ENCODE measurements around the gene ZNF616.
"Not testable (repeated sequence)": the region's sequence is repeated elsewhere in the genome, so short reads cannot be mapped to it uniquely, and the experiment has no call there.

The ZNF616 gene

DNA sequence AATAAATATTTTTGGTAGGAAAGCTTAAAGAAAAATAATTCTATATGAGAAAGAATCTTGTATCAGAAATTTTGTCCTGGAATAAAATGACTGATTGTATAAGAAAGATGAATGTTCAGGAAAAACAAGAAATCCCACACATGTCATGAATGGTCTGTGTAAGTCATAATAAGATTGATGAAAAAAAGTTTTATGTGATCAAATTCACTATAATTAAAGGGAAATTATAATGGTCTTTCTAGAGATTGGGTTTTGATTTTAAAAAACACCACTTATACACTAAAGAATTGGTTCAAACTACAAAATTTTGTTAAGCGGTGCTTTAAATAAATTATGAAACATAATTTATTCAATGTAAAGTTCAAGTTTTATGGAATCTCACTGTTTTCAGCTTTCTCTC is 37.0 kb downstream of the ZNF616 start:
- DNase-seq: no peak

DNA sequence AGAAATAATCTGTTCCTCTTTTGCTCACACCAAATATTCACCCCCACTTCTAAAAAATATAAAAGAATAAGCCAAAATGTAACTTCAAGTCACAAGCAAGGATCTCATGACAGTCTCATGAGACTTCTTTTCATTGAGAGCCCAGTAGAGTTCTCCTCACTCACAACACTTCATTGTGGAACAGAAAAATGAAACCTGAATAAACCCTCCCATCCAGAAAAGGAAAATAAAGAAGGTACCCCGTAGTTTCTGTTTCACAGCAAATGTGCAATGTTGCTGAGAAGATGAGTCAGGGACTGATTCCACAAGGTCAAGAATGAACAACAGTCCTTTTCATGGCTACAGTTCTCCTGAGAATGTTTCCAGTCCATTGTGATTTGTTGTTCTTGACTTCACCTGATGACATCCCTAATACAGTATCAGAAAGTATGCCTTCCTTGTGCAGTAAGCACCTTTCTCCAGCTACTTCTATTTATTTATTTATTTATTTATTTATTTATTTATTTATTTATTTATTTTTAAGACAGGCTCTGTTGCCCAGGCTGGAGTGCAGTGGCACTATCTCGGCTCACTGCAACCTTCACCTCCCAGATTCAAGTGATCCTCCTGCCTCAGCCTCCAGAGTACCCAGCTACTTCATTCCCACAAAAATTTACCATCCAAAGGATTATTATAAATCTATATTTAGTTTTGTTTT is 37.7 kb downstream of the ZNF616 start:
- DNase-seq: no peak

DNA sequence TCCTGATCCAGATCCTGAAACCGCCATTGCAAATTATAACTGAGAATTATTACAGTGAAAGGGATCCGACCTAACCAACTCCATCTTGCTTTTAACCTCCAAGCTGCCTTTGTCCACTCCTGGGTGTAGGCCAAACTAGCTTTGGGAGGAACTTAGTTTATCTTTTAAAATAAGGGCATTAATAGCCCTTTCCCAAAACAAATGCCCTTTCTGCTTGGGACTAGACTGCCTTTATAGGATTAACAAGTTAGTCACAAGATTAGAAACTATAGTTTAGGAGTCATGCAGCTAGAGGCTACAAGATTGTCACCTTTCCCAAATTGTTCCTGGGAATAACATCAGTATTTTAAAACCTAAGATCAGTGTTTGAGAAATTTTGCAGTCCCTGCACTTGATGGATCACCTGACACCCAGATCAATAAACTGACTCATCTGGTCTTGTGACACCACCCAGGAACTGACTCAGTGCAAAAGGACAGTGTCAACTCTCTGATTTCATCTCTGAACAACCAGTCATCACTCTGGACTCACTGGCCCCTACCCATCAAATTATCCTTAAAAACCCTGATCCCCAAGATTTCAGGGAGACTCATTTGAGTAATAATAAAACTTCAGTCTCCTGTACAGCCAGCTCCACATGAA is 40.1 kb downstream of the ZNF616 start:
- DNase-seq: no peak

DNA sequence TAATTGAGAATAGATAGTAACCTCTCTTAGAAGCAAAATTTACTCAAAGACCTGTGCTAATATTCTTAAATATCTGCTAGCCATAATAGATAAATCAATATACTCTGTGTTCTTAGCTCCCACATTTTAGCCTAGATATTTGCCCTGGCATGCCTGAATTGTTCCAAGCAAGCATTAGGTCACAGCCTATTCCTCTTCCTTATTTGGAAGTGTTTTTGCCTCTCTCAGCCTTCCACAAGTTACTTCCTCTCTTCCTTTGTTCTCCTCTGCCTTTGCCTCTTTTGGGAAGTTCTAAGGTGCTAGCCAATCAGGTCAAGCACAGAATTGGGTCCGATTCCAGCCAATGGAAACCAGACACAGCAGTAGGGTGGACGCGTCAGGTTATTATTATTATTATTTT is 43.3 kb downstream of the ZNF616 start:
- not testable (repeated sequence) for DNase-seq

DNA sequence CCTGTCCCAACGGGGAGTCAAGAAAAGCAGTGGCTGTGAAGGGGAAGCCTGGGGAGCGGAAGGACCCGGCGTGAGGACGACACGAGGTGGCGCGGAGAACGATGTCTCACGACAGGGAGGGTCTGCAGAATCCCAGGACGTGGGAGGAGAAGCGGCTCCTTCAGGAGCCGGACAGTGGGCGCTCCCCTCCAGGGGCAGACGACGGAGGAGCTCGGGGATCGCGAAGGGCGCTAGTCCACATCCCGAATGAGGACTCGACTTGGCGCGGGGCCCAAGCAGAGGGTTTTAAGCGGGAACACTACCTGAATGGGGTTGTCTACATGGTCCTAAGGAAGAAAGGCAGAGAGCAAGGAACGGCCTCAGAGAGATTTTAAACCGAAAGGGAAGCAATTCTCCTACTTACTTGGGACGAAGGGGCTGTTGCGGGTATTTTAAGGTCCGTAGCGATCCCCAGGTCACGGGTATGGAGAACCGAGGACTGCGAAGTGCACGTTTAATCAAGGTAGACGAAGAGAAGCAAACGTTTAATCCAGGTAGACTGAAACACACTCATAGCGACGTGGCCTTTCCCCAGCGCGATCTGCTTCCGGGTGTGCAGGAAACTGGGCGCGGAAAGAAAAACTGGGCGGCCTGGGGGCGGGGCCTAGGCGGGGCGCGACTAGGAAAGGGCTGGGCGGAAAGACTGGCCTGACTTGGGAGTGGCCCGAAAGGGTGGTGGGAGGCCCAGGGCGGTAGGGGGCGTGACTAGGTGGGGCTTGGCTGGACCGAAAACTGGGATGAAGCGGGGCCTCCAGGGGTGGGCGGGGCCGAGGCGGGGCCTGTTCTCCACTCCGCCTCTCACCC is 44.3 kb downstream of the ZNF616 start, which contains the start of gene ZNF841:
ZNF841 (minus strand) TSS at position 594 of the 843 bp plus-strand sequence. CDS start 10,964 bp downstream, outside the sequence.
- DNase-seq: peak; percentile 88 to 89

DNA sequence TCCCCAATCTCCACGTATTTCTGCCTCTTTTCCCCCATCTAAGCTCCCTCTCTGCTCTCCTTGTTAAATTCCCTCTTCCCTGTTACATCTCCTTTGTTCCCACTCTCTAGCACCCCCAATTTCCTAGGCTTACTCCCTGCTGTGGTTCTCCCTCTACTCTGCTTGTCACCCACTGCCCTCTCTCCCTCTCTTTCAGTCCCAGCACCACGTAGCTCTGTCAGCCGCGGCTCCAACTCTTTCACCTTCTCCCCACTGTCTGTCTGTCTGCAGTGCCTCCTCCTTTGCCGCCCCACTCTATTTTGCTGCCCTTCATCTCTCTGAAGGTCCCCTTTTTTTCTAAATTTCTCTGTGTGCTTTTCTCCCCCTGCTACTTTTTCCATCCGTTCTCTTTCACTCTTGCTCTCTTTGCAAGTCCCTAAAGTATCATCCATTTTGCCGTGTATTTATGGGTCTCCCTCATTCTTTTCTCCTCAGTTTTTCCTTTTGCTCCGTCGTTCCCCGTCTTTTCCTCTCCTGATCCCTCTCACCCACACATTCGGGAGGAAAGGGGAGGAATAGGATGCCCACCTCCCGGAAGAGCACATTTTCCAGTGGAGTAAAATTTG is 45.1 kb downstream of the ZNF616 start:
- DNase-seq: no peak

DNA sequence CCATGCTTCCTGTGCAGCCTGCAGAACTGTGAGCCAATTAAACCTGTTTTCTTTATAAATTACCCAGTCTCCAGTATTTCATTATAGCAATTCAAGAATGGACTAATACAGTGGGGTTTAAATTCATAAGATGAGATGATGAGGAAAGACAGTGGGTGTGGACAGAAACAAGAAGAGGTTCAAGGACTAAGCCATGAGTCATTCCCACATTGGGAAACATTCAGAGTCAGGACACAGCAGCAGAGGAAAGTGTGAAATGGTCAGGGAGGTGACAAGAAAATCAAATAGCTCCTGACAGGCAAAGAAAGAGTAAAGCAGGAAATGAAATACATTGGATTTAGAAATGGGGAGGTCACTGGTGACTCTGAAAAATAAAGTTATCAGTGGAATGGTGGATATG is 53.3 kb downstream of the ZNF616 start:
- no peak for DNase-seq

DNA sequence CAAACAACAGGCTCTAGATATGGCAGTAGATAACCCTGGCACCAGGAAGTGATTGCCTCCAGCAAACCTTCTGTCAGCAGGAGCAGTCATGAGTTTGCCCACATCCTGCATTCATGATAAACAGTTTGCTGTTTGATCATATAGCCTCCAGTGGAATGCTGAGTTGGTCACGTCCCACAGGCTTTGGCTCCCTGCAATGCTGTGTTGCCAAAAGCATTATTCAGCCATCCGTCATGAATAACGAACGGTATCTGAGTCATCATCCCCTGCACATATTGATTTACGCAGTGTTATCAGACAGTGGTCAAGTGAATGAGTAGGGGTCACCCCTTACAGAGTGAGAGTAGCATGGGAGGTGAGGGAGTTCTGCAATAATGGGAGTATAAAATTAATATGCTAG is 69.2 kb downstream of the ZNF616 start:
- no peak for DNase-seq

DNA sequence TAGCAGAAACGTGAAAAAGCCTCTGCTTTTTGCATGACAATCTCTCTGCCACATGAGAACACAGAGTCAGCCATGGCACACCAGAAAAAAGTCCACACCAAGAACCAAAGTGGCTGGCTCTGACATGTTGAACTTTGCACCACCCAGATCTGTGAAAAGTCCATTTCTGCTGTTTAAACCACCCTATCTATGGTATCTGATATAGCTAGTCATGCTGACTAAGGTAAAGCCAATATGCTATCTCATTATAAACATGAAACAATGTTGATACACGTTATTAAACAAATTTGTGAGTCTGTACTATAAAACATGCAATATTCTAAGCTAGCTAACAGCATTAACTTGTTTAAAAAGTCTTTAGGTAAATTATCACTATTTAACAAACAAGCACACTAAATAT is 70.1 kb downstream of the ZNF616 start:
- DNase-seq: no peak

DNA sequence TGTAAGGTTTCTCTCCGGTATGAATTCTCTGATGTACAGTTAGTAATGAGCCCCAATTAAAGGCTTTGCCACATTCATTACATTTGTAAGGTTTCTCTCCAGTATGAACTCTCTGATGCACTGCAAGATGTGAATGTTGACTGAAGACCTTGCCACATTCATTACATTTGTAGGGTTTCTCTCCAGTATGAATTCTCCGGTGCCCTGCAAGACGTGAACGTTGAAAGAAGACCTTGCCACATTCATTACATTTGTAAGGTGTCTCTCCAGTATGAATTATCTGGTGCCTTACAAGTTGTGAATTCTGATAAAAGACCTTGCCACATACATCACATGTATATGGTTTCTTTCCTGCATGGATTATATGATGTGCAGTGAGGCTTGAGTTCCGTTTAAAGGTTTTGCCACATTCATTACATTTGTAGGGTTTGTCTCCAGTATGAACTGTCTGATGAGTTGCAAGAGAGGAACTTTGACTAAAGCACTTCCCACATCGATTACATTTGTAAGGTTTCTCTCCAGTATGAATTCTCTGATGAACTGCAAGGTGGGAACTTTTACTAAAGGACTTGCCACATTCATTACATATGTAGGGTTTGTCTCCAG is 73.4 kb downstream of the ZNF616 start:
- DNase-seq: no peak

DNA sequence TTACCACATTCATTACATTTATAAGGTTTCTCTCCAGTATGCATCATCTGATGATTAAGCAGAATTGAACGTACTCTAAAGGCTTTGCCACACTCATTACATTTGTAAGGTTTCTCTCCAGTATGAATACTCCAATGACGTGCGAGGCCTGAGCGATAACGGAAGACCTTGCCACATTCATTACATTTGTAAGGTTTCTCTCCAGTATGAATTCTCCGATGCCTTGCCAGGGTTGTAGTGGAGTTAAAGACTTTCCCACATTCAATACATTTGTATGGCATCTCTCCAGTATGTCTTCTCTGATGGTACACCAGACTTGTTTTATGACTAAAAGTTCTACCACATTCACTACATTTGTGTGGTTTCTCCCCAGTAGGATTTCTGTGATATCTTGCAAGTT is 74.3 kb downstream of the ZNF616 start:
- no peak for DNase-seq
